Measurements from ENCODE around the gene NCK2. TPM values are rescaled to one million over a fixed set of nuclear protein-coding genes. Genes with fewer than 3 reads are reported as not detected.
A peak's percentile ranks its signal among the peaks of the same experiment; 100 is the strongest.

The NCK2 gene
- total and polyA plus RNA-seq, 10 of the 15 experiments (the other 5 are each of a cell fraction or from before 2014, with no cell fraction given), result 1.2 to 30.9 (median 14.1) TPM

GRCh38 chr2:105873721-105874120, 129.0 kb downstream of the NCK2 start (continued):
- no peak for TF ChIP-seq USF2 (IDR thresholded peaks at IDR 0.05; ENCODE audit: borderline replicate concordance, low read depth, low read length)
- no peak for TF ChIP-seq NKRF (conservative IDR thresholded peaks at IDR 0.05)
- TF ChIP-seq RCOR1 (conservative IDR thresholded peaks at IDR 0.05; ENCODE audit: low read depth, low read length), result 0 out of 2 replicates have a peak, but pooled peaks have one; percentile 90
- no peak for TF ChIP-seq BCLAF1 (IDR thresholded peaks at IDR 0.05)
- TF ChIP-seq KAT2A (conservative IDR thresholded peaks at IDR 0.05; ENCODE audit: control insufficient read depth, low read depth, low read length), result no peak
- TF ChIP-seq E2F8 (IDR thresholded peaks at IDR 0.05; ENCODE audit: low read depth, partially characterized antibody), result no peak
- TF ChIP-seq PRDM15 (CRISPR knock-in tag; IDR thresholded peaks at IDR 0.05), result no peak
- no peak for TF ChIP-seq RBBP5 (conservative IDR thresholded peaks at IDR 0.05)
- TF ChIP-seq PAX8 (IDR thresholded peaks at IDR 0.05), result no peak
- no peak for TF ChIP-seq ZNF687 (IDR thresholded peaks at IDR 0.05)
- TF ChIP-seq PML (IDR thresholded peaks at IDR 0.05; ENCODE audit: low read length), result peak; percentile 74
- TF ChIP-seq BMI1 (IDR thresholded peaks at IDR 0.05; ENCODE audit: borderline replicate concordance), result peak; percentile 68; the same call in 1 of the 2 replicates

All from GM12878 (cell line).